Measurements from ENCODE around the gene MRPS34. TPM values are rescaled to one million over a fixed set of nuclear protein-coding genes. Genes with fewer than 3 reads are reported as not detected.

The MRPS34 gene
- total and polyA plus RNA-seq, 4 donors = 40.1 to 110 (median 100) TPM

DNA sequence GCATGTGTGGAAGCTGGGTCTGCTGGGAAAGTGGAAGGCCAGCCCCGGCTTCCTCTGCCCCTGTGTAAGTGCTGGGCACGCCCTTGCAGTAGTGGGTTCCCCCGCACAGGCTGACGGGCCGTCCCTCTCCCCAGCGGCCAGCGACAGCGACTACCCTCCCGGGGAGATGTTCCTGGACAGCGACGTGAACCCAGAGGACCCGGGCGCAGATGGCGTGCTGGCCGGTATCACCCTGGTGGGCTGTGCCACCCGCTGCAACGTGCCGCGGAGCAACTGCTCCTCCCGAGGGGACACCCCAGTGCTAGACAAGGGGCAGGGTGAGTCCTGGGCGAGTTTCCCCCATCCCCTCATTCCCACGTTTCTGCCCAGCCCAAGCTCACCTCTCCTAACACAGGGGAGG lies 7.1 kb downstream of the MRPS34 start:
- no peak for DNase-seq
- WGBS, 2 donors = 90 to 93% methylated on average over 22 of the region's 22 CpGs
- H3K27ac ChIP-seq (ENCODE audit: low read depth in 1 of 2, low read length in 1 of 2) = no peak overlapping the region
- peaks cover 0 to 7% (median 0%) of the 10 kb centered on the region in 5 donors for H3K4me1 ChIP-seq (ENCODE audit: control insufficient read depth in 5 of 5, insufficient read depth in 5 of 5, low read length in 5 of 5)
- TF ChIP-seq, protein P1, sequence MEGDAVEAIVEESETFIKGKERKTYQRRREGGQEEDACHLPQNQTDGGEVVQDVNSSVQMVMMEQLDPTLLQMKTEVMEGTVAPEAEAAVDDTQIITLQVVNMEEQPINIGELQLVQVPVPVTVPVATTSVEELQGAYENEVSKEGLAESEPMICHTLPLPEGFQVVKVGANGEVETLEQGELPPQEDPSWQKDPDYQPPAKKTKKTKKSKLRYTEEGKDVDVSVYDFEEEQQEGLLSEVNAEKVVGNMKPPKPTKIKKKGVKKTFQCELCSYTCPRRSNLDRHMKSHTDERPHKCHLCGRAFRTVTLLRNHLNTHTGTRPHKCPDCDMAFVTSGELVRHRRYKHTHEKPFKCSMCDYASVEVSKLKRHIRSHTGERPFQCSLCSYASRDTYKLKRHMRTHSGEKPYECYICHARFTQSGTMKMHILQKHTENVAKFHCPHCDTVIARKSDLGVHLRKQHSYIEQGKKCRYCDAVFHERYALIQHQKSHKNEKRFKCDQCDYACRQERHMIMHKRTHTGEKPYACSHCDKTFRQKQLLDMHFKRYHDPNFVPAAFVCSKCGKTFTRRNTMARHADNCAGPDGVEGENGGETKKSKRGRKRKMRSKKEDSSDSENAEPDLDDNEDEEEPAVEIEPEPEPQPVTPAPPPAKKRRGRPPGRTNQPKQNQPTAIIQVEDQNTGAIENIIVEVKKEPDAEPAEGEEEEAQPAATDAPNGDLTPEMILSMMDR (IDR thresholded peaks at IDR 0.05; ENCODE audit: control extremely low read depth, extremely low read depth) = no peak
- no peaks in the 10 kb centered on the region for H3K27me3 ChIP-seq (ENCODE audit: control insufficient read depth in 3 of 3, insufficient read depth in 3 of 3, low read length in 2 of 3)
- H3K9ac ChIP-seq (ENCODE audit: insufficient read depth in 1 of 2, low read length in 2 of 2) = no peak overlapping the region
- H3K36me3 ChIP-seq (ENCODE audit: control insufficient read depth in 4 of 4, insufficient read depth in 4 of 4, low read length in 4 of 4) = peaks cover 6 to 77% (median 21%) of the 10 kb centered on the region in 4 donors
- no peak for ATAC-seq (ENCODE audit: insufficient read depth, low FRiP score)
- no peak overlapping the region for H3K4me3 ChIP-seq
- H3K9me3 ChIP-seq (ENCODE audit: control insufficient read depth in 4 of 4, insufficient read depth in 3 of 4, low read length in 3 of 4) = no peaks in the 10 kb centered on the region

DNA sequence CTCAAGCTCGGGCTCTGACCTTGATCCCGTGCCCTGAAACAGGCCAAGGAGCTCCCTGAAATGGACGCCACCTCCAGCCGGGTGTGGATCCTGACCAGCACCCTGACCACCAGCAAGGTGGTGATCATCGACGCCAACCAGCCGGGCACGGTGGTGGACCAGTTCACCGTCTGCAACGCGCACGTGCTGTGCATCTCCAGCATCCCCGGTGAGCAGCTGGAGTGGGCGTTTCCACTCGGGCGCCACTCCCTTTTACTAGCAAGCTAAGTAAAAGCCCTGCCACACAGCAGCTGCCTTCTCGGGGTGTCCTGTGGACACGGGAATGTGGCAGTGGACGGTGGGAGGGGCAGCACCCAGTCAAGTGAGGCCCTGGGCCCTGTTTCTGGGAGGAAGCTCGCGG lies 8.0 kb downstream of the MRPS34 start:
- Histone ChIP-seq H3K9ac (ENCODE audit: insufficient read depth in 1 of 2, low read length in 2 of 2) (no peak overlapping the region), H3K27ac (ENCODE audit: low read depth in 1 of 2, low read length in 1 of 2) (no peak overlapping the region), H3K9me3 (ENCODE audit: control insufficient read depth in 4 of 4, insufficient read depth in 3 of 4, low read length in 3 of 4) (no peaks in the 10 kb centered on the region), H3K4me3 (no peak overlapping the region), H3K27me3 (ENCODE audit: control insufficient read depth in 3 of 3, insufficient read depth in 3 of 3, low read length in 2 of 3) (no peaks in the 10 kb centered on the region), H3K4me1 (ENCODE audit: control insufficient read depth in 5 of 5, insufficient read depth in 5 of 5, low read length in 5 of 5) (peaks cover 0 to 2% (median 0%) of the 10 kb centered on the region in 5 donors), H3K36me3 (ENCODE audit: control insufficient read depth in 4 of 4, insufficient read depth in 4 of 4, low read length in 4 of 4) (peaks cover 6 to 84% (median 23%) of the 10 kb centered on the region in 4 donors)
- WGBS, 2 donors = 94 to 96% methylated on average over 20 to 21 of the region's 21 CpGs
- TF ChIP-seq, protein P1 (IDR thresholded peaks at IDR 0.05; ENCODE audit: control extremely low read depth, extremely low read depth) = no peak
- ATAC-seq (ENCODE audit: insufficient read depth, low FRiP score) (no peak), DNase-seq (no peak)

DNA sequence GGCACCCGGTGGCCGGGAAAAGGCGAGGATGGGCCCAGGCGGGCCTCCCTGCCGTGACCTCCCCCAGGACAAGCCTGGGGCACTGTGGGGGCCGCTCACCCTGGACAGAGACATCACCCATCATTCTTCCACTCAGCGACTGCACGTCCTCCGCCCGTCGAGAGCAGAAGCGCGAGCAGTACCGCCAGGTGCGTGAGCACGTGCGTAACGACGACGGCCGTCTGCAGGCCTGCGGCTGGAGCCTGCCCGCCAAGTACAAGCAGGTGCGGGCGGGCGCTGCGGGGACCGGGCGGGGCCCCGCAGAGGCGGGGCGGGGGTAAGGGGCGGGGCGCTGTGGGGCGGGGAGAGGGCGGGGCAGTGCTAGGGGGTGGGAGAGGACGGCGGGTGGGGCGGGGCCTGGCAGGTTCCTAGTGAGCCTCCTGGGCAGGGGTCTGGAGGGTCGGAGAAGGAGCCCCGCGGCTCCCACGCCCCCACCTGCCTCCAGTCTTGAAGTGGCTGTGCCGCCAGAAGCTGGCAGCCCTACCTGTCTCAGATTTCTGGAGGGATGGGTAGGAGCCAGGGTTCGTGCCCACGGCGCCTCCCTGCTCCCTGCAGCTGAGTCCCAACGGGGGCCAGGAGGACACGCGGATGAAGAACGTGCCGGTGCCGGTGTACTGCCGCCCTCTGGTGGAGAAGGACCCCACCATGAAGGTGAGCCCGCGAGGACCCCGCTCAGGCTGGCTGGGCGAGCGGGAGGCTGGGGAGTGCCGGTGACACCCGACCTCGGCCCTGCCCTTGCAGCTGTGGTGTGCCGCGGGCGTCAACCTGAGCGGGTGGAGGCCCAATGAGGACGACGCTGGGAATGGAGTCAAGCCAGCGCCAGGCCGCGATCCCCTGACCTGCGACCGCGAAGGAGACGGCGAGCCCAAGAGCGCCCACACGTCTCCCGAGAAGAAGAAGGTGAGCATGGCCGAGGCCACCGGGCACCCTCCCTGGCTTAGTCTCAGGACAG lies 9.1 kb downstream of the MRPS34 start:
- H3K27ac ChIP-seq (ENCODE audit: low read depth in 1 of 2, low read length in 1 of 2) = no peak overlapping the region
- no peaks in the 10 kb centered on the region for H3K9me3 ChIP-seq (ENCODE audit: control insufficient read depth in 4 of 4, insufficient read depth in 3 of 4, low read length in 3 of 4)
- H3K4me3 ChIP-seq = no peak overlapping the region
- H3K36me3 ChIP-seq (ENCODE audit: control insufficient read depth in 4 of 4, insufficient read depth in 4 of 4, low read length in 4 of 4) = peaks cover 6 to 81% (median 23%) of the 10 kb centered on the region in 4 donors
- TF ChIP-seq, protein P1 (IDR thresholded peaks at IDR 0.05; ENCODE audit: control extremely low read depth, extremely low read depth) = no peak
- H3K9ac ChIP-seq (ENCODE audit: insufficient read depth in 1 of 2, low read length in 2 of 2) = no peak overlapping the region
- H3K27me3 ChIP-seq (ENCODE audit: control insufficient read depth in 3 of 3, insufficient read depth in 3 of 3, low read length in 2 of 3) = no peaks in the 10 kb centered on the region
- DNase-seq (peak in 2 of 3 donors; percentile 26 to 44), ATAC-seq (ENCODE audit: insufficient read depth, low FRiP score) (no peak)
- no peaks in the 10 kb centered on the region for H3K4me1 ChIP-seq (ENCODE audit: control insufficient read depth in 5 of 5, insufficient read depth in 5 of 5, low read length in 5 of 5)
- WGBS, 2 donors = 87 to 88% methylated on average over 73 to 81 of the region's 81 CpGs

All from lung (tissue), 12 donors.